HEK293 (cell line): ENCODE data around the gene CCDC102B.

Source experiments
- CTCF ChIA-PET: fragments of 350-600 bp; formaldehyde crosslinking; extraction: SDS; loops from one replicate; lab custom pipeline; 2021; ENCODE audit warnings: antibody characterized with exemption; lab: Yijun Ruan, JAX
- POLR2A ChIA-PET: fragments of 300-600 bp; formaldehyde crosslinking; extraction: SDS; loops from one replicate; lab custom pipeline; 2020; ENCODE audit warnings: antibody characterized with exemption, inconsistent platforms; lab: Yijun Ruan, JAX
- H3K27ac ChIP-seq: fragments of 200-500 bp; sonication (Bioruptor generic); 2 replicates; pipeline ENCODE4 v1.5.1; 2014; ENCODE audit warnings: low read depth, low read length, control low read depth, inconsistent platforms; ENCODE audit errors: extremely low read depth
- H3K36me3 ChIP-seq, 2 experiments: fragments of 200-500 bp in 1 of 2; sonication (Bioruptor generic) in 1 of 2; 1 replicate in 1 of 2; 2 replicates in 1 of 2; pipeline ENCODE4 v1.5.1; 2014 to 2017; ENCODE audit warnings: inconsistent platforms in 2 of 2, low read length in 2 of 2; ENCODE audit not compliant: control insufficient read depth in 2 of 2, insufficient read depth in 1 of 2
- H3K4me1 ChIP-seq: fragments of 200-500 bp; sonication (Bioruptor generic); 2 replicates; pipeline ENCODE4 v1.5.1; 2014; ENCODE audit warnings: mild to moderate bottlenecking, low read length, inconsistent platforms; ENCODE audit not compliant: control insufficient read depth, insufficient read depth
- H3K4me3 ChIP-seq: 2 replicates; pipeline ENCODE4 v1.5.1; 2011; ENCODE audit warnings: low read depth, mild to moderate bottlenecking, control low read depth, low read length, moderate library complexity
- H3K9me3 ChIP-seq: fragments of 200-500 bp; sonication (Bioruptor generic); 2 replicates; pipeline ENCODE4 v1.5.1; 2014; ENCODE audit warnings: low read depth, low read length, inconsistent platforms; ENCODE audit not compliant: control insufficient read depth, insufficient read depth
- ATF2 ChIP-seq: fragments of 450-650 bp; formaldehyde crosslinking; IDR thresholded peaks from 2 replicates; pipeline ENCODE4 v1.5.1; 2016; ENCODE audit warnings: missing biosample characterization, missing genetic modification characterization, low read depth
- IKZF3 ChIP-seq: fragments of 450-650 bp; IDR thresholded peaks from 2 replicates; pipeline ENCODE4 v1.5.0; 2018; ENCODE audit warnings: missing biosample characterization, mild to moderate bottlenecking, missing genetic modification characterization, moderate library complexity
- KLF1 ChIP-seq: fragments of 450-650 bp; formaldehyde crosslinking; IDR thresholded peaks from 2 replicates; pipeline ENCODE4 v1.5.1; 2016; ENCODE audit warnings: missing biosample characterization, missing genetic modification characterization
- KLF10 ChIP-seq: fragments of 450-650 bp; IDR thresholded peaks from 2 replicates; pipeline ENCODE4 v1.5.1; 2018; ENCODE audit warnings: missing biosample characterization, mild to moderate bottlenecking, missing genetic modification characterization
- OSR2 ChIP-seq: fragments of 450-650 bp; formaldehyde crosslinking; IDR thresholded peaks from 2 replicates; pipeline ENCODE4 v1.5.1; 2016; ENCODE audit warnings: missing biosample characterization, missing genetic modification characterization
- PRDM1 ChIP-seq: fragments of 450-650 bp; formaldehyde crosslinking; IDR thresholded peaks from 2 replicates; pipeline ENCODE4; 2016; ENCODE audit warnings: missing biosample characterization, missing genetic modification characterization
- SCRT2 ChIP-seq: fragments of 450-650 bp; formaldehyde crosslinking; IDR thresholded peaks from 2 replicates; pipeline ENCODE4 v1.5.1; 2016; ENCODE audit warnings: missing biosample characterization, missing genetic modification characterization
- ZBTB17 ChIP-seq: fragments of 450-650 bp; formaldehyde crosslinking; IDR thresholded peaks from 2 replicates; pipeline ENCODE4 v1.5.1; 2016; ENCODE audit warnings: missing biosample characterization, missing genetic modification characterization
- ZEB2 ChIP-seq: fragments of 450-650 bp; formaldehyde crosslinking; IDR thresholded peaks from 2 replicates; pipeline ENCODE4 v1.5.1; 2016; ENCODE audit warnings: missing biosample characterization, missing genetic modification characterization
- ZNF138 ChIP-seq: fragments of 450-650 bp; formaldehyde crosslinking; IDR thresholded peaks from 2 replicates; pipeline ENCODE4 v1.5.1; 2016; ENCODE audit warnings: missing biosample characterization, missing genetic modification characterization, borderline replicate concordance
- ZNF174 ChIP-seq: fragments of 450-650 bp; formaldehyde crosslinking; IDR thresholded peaks from 2 replicates; pipeline ENCODE4 v1.5.0; 2017; ENCODE audit warnings: missing biosample characterization, mild to moderate bottlenecking, missing genetic modification characterization
- ZNF184 ChIP-seq: fragments of 450-650 bp; IDR thresholded peaks from 2 replicates; pipeline ENCODE4 v1.5.1; 2018; ENCODE audit warnings: missing biosample characterization, mild to moderate bottlenecking, missing genetic modification characterization
- ZNF211 ChIP-seq: fragments of 450-650 bp; formaldehyde crosslinking; IDR thresholded peaks from 2 replicates; pipeline ENCODE4 v1.5.1; 2016; ENCODE audit warnings: low read depth, missing biosample characterization, missing genetic modification characterization
- ZNF629 ChIP-seq: fragments of 450-650 bp; formaldehyde crosslinking; IDR thresholded peaks from 2 replicates; pipeline ENCODE4 v1.5.1; 2017; ENCODE audit warnings: missing biosample characterization, missing genetic modification characterization
- ZNF707 ChIP-seq: fragments of 450-650 bp; formaldehyde crosslinking; IDR thresholded peaks from 2 replicates; pipeline ENCODE4 v1.5.1; 2016; ENCODE audit warnings: missing biosample characterization, missing genetic modification characterization
- ZNF747 ChIP-seq: fragments of 450-650 bp; formaldehyde crosslinking; IDR thresholded peaks from 2 replicates; pipeline ENCODE4 v1.5.1; 2016; ENCODE audit warnings: missing biosample characterization, missing genetic modification characterization
- ZNF791 ChIP-seq: fragments of 450-650 bp; formaldehyde crosslinking; IDR thresholded peaks from 2 replicates; pipeline ENCODE4 v1.5.1; 2016; ENCODE audit warnings: missing biosample characterization, missing genetic modification characterization
- ZSCAN18 ChIP-seq: fragments of 450-650 bp; formaldehyde crosslinking; IDR thresholded peaks from 2 replicates; pipeline ENCODE4 v1.5.1; 2016; ENCODE audit warnings: missing biosample characterization, missing genetic modification characterization
- TF ChIP-seq, protein P1 (sequence below): fragments of 450-650 bp; formaldehyde crosslinking; IDR thresholded peaks from 2 replicates; pipeline ENCODE4 v1.5.1; 2016; ENCODE audit warnings: missing biosample characterization, missing genetic modification characterization
- TF ChIP-seq, protein P2 (sequence below): fragments of 450-650 bp; formaldehyde crosslinking; IDR thresholded peaks from 2 replicates; pipeline ENCODE4 v1.5.1; 2016; ENCODE audit warnings: missing biosample characterization, missing genetic modification characterization
- TF ChIP-seq, protein P3 (sequence below): fragments of 450-650 bp; formaldehyde crosslinking; IDR thresholded peaks from 2 replicates; pipeline ENCODE4 v1.5.1; 2016; ENCODE audit warnings: missing biosample characterization, missing genetic modification characterization
- TF ChIP-seq, protein P4 (sequence below): fragments of 450-650 bp; formaldehyde crosslinking; conservative IDR thresholded peaks from 2 replicates; pipeline ENCODE4 v1.5.1; 2016; ENCODE audit warnings: low read depth, missing biosample characterization, missing genetic modification characterization

Gene CCDC102B

GRCh38 chr18:68887410-68887809, 89.5 kb downstream of the CCDC102B start:
- H3K27ac ChIP-seq, result no peak overlapping the region
- CTCF ChIA-PET, result interaction anchor here (0.6 to 0.9 kb wide), 2 partner anchors 40 to 62 kb away, joined by 3 read pairs; no protein-coding TSS in a partner anchor
- H3K9me3 ChIP-seq, result no peaks in the 10 kb centered on the region
- TF ChIP-seq ZNF211 (tag by site-specific recombination), result no peak
- TF ChIP-seq ATF2 (tag by site-specific recombination), result no peak
- TF ChIP-seq ZNF707 (tag by site-specific recombination), result no peak
- TF ChIP-seq, protein P1, sequence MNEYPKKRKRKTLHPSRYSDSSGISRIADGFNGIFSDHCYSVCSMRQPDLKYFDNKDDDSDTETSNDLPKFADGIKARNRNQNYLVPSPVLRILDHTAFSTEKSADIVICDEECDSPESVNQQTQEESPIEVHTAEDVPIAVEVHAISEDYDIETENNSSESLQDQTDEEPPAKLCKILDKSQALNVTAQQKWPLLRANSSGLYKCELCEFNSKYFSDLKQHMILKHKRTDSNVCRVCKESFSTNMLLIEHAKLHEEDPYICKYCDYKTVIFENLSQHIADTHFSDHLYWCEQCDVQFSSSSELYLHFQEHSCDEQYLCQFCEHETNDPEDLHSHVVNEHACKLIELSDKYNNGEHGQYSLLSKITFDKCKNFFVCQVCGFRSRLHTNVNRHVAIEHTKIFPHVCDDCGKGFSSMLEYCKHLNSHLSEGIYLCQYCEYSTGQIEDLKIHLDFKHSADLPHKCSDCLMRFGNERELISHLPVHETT (tag by site-specific recombination), result no peak
- TF ChIP-seq, all 188 proteins: peak for 0
- H3K4me3 ChIP-seq, result no peak overlapping the region
- H3K36me3 ChIP-seq, result no peaks in the 10 kb centered on the region
- POLR2A ChIA-PET, result no interaction called here
- no peaks in the 10 kb centered on the region for H3K4me1 ChIP-seq

DNA sequence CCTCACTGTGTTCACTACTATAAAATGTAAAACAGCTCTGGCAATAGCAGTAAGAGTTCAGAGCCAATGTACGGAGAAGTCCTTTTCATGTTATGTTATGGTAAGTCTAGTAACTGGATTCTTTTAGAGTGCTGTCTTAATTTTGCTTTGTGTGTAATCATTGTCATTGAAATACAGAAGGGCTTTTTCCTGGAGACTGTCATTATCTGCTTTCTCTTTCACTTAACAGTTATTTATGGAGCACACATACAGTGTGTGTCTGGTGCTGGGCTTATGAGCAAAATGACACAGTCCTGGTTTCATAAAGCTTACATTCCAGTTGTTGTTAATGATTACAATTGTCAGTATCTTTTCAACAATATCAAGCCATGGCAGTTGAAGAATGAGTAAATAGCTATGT, 95.5 kb downstream of the CCDC102B start:
- Histone ChIP-seq H3K36me3 (no peaks in the 10 kb centered on the region), H3K4me1 (no peaks in the 10 kb centered on the region), H3K27ac (no peak overlapping the region), H3K4me3 (no peak overlapping the region), H3K9me3 (no peaks in the 10 kb centered on the region)
- ChIA-PET CTCF (no interaction called here), POLR2A (no interaction called here)
- TF ChIP-seq ZNF184 (no peak), KLF10 (tag by site-specific recombination) (no peak), KLF1 (tag by site-specific recombination) (no peak), ZNF629 (tag by site-specific recombination) (no peak), IKZF3 (tag by site-specific recombination) (no peak), ZBTB17 (tag by site-specific recombination) (no peak), ZNF138 (tag by site-specific recombination) (no peak), PRDM1 (tag by site-specific recombination) (no peak), ZSCAN18 (tag by site-specific recombination) (no peak), OSR2 (tag by site-specific recombination) (no peak), ZEB2 (tag by site-specific recombination) (no peak), ZNF174 (tag by site-specific recombination) (no peak), SCRT2 (tag by site-specific recombination) (no peak), ZNF791 (tag by site-specific recombination) (no peak), ZNF747 (tag by site-specific recombination) (no peak)
- TF ChIP-seq, protein P2, sequence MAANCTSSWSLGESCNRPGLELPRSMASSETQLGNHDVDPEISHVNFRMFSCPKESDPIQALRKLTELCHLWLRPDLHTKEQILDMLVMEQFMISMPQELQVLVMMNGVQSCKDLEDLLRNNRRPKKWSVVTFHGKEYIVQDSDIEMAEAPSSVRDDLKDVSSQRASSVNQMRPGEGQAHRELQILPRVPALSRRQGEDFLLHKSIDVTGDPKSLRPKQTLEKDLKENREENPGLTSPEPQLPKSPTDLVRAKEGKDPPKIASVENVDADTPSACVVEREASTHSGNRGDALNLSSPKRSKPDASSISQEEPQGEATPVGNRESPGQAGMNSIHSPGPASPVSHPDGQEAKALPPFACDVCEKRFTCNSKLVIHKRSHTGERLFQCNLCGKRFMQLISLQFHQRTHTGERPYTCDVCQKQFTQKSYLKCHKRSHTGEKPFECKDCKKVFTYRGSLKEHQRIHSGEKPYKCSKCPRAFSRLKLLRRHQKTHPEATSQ (tag by site-specific recombination), result no peak
- TF ChIP-seq, protein P3, sequence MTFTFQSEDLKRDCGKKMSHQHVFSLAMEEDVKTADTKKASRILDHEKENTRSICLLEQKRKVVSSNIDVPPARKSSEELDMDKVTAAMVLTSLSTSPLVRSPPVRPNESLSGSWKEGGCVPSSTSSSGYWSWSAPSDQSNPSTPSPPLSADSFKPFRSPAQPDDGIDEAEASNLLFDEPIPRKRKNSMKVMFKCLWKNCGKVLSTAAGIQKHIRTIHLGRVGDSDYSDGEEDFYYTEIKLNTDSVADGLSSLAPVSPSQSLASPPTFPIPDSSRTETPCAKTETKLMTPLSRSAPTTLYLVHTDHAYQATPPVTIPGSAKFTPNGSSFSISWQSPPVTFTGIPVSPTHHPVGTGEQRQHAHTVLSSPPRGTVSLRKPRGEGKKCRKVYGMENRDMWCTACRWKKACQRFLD, result no peak
- TF ChIP-seq, protein P4, sequence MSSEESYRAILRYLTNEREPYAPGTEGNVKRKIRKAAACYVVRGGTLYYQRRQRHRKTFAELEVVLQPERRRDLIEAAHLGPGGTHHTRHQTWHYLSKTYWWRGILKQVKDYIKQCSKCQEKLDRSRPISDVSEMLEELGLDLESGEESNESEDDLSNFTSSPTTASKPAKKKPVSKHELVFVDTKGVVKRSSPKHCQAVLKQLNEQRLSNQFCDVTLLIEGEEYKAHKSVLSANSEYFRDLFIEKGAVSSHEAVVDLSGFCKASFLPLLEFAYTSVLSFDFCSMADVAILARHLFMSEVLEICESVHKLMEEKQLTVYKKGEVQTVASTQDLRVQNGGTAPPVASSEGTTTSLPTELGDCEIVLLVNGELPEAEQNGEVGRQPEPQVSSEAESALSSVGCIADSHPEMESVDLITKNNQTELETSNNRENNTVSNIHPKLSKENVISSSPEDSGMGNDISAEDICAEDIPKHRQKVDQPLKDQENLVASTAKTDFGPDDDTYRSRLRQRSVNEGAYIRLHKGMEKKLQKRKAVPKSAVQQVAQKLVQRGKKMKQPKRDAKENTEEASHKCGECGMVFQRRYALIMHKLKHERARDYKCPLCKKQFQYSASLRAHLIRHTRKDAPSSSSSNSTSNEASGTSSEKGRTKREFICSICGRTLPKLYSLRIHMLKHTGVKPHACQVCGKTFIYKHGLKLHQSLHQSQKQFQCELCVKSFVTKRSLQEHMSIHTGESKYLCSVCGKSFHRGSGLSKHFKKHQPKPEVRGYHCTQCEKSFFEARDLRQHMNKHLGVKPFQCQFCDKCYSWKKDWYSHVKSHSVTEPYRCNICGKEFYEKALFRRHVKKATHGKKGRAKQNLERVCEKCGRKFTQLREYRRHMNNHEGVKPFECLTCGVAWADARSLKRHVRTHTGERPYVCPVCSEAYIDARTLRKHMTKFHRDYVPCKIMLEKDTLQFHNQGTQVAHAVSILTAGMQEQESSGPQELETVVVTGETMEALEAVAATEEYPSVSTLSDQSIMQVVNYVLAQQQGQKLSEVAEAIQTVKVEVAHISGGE (tag by site-specific recombination), result no peak
